Measurements from ENCODE around the gene PDE4C. TPM values are rescaled to one million over a fixed set of nuclear protein-coding genes. Genes with fewer than 3 reads are reported as not detected.

Gene PDE4C
- total and polyA plus RNA-seq, 11 donors, result 0.16 to 4.6 (median 1.1) TPM; not detected in 1

DNA sequence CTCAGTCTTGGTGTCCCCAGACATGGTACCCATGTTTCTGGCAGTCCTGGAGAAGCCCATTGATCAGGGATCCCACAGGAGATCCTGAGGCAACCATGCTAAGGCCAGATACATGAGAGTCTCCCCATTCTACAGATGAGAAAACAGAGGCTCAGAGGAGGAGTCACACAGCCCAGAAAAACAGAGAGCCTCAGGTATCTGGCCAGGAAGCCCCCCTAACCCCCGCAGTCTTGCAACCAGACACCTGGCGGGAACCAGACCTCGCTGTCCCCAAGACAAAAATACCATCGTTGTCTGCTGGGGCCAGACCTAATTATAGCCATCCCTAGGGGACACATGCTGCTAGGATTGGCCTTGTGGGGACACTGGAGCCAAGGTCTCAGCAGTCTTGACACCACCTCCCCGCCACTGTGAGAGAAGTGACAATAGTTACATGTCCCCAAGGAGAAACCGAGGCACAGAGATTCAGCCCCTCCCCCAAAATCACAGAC lies 1.6 kb upstream of the PDE4C start:
- peak overlapping the region in 4 of 12 donors; percentile 13 to 37 (median 32) for H3K27ac ChIP-seq
- peaks cover 0 to 57% (median 24%) of the 10 kb centered on the region in 12 donors for H3K4me1 ChIP-seq
- intact Hi-C loops (cut with DNase I), result no loop called here
- peaks cover 0 to 4% (median under 1%) of the 10 kb centered on the region in 12 donors for H3K9me3 ChIP-seq
- WGBS, 4 donors, result 38 to 43% (median 39%) methylated on average over 3 to 6 of the region's 6 CpGs
- DNase-seq (peak in 2 of 5 donors; percentile 45 to 49), ATAC-seq (peak in 1 of 4 donors; percentile 4)
- TF ChIP-seq POLR2A (IDR thresholded peaks at IDR 0.05), result no peak
- TF ChIP-seq, protein P1, sequence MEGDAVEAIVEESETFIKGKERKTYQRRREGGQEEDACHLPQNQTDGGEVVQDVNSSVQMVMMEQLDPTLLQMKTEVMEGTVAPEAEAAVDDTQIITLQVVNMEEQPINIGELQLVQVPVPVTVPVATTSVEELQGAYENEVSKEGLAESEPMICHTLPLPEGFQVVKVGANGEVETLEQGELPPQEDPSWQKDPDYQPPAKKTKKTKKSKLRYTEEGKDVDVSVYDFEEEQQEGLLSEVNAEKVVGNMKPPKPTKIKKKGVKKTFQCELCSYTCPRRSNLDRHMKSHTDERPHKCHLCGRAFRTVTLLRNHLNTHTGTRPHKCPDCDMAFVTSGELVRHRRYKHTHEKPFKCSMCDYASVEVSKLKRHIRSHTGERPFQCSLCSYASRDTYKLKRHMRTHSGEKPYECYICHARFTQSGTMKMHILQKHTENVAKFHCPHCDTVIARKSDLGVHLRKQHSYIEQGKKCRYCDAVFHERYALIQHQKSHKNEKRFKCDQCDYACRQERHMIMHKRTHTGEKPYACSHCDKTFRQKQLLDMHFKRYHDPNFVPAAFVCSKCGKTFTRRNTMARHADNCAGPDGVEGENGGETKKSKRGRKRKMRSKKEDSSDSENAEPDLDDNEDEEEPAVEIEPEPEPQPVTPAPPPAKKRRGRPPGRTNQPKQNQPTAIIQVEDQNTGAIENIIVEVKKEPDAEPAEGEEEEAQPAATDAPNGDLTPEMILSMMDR (IDR thresholded peaks at IDR 0.05), result no peak
- H3K4me3 ChIP-seq, result no peak overlapping the region
- H3K36me3 ChIP-seq, result no peaks in the 10 kb centered on the region
- H3K27me3 ChIP-seq, result peaks cover 12 to 64% (median 23%) of the 10 kb centered on the region in 9 donors

DNA sequence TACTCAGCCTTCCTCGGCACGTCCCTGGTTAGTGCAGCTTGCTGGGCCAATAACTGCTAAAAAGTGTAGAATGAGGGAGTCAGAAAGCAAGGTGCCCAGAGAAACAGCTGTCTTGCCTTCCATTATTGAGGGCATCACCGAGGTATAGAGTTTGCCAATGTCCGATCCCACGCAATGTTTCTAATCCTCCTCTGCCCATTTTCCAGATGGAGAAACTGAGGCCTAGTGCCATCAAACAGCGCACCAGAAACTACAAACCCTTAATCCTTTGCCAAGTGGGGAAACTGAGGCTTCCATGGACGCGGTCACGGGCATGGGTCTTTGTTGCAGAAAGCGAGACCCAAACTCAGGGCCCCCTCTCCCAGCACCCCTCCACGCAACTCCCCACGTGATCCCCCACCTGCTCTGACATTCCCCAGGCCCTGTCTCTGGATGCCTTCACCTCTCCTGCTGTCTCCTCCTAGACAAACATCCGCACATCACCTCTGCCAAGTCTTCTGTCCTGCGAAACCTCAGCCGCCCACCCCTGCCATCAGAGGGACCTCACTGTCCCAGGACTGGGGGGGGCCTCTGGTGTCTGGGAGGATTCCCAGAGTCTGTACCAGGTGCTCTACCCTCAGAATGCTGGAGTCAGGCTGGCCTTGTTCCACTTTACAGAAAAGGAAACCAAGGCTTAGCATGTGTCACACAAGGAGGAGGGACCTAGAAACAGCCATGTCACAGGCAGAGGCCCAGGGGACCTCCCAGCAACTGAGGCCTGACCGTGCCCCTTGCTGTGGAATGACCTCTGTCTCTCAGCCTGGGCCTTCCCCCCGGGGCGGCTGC lies 930 bp upstream of the PDE4C start:
- DNase-seq, result no peak
- no peak overlapping the region for H3K4me3 ChIP-seq
- intact Hi-C loops (cut with DNase I), result no loop called here
- peaks cover 7 to 57% (median 18%) of the 10 kb centered on the region in 9 donors for H3K27me3 ChIP-seq
- H3K4me1 ChIP-seq, result peaks cover 0 to 53% (median 24%) of the 10 kb centered on the region in 12 donors
- TF ChIP-seq POLR2A (IDR thresholded peaks at IDR 0.05), result no peak
- TF ChIP-seq, protein P1 (IDR thresholded peaks at IDR 0.05), result no peak
- no peaks in the 10 kb centered on the region for H3K36me3 ChIP-seq
- WGBS, 4 donors, result 80 to 84% (median 82%) methylated on average over 15 to 18 of the region's 18 CpGs
- H3K9me3 ChIP-seq, result no peaks in the 10 kb centered on the region
- no peak for ATAC-seq
- H3K27ac ChIP-seq, result peak overlapping the region in 4 of 12 donors; percentile 33 to 82 (median 52)

DNA sequence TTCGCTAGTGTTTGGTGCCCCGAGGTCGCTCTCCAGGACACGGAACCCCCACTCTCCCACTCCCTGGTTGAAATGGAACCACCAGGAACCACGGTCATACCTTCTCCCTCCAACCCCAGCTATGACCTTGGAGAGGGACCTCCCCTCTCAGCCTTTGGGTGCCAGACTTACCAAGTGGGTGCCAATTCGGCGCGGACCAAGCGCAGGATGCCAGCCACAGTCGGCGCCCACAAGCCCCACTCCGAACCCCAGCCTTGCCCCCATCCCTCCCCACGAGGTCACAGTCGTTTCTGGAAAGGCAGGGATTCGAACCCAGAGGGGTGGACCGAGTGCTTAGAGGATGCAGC lies 910 bp downstream of the PDE4C start:
- DNase-seq, result peak in 1 of 5 donors; percentile 43
- Histone ChIP-seq H3K27me3 (peaks cover 18 to 66% (median 24%) of the 10 kb centered on the region in 9 donors), H3K4me3 (peak overlapping the region in 9 of 12 donors; percentile 5 to 64 (median 47)), H3K36me3 (no peaks in the 10 kb centered on the region), H3K9me3 (no peaks in the 10 kb centered on the region), H3K27ac (peak overlapping the region; percentile 36 to 93 (median 69)), H3K4me1 (peaks cover 0 to 44% (median 22%) of the 10 kb centered on the region in 12 donors)
- intact Hi-C loops (cut with DNase I), result loop anchor here in 1 of 10 donors (2.0 kb wide), 1 partner anchor 21 kb away; the partner anchor contains the start of gene RAB3A
- no peak for ATAC-seq
- 14 to 24% (median 17%) methylated on average over 16 of the region's 16 CpGs for WGBS, 4 donors
- no peak for TF ChIP-seq POLR2A (IDR thresholded peaks at IDR 0.05)
- TF ChIP-seq, protein P1 (IDR thresholded peaks at IDR 0.05), result no peak

Data from heart left ventricle (tissue), 16 donors.